ENCODE data around the gene POLR3C. TPM values are rescaled to one million over a fixed set of nuclear protein-coding genes. Genes with fewer than 3 reads are reported as not detected.

POLR3C gene
- total and polyA plus RNA-seq, 10 of the 15 experiments (the other 5 are each of a cell fraction or from before 2014, with no cell fraction given): 13.0 to 44.8 (median 34.8) TPM

DNA sequence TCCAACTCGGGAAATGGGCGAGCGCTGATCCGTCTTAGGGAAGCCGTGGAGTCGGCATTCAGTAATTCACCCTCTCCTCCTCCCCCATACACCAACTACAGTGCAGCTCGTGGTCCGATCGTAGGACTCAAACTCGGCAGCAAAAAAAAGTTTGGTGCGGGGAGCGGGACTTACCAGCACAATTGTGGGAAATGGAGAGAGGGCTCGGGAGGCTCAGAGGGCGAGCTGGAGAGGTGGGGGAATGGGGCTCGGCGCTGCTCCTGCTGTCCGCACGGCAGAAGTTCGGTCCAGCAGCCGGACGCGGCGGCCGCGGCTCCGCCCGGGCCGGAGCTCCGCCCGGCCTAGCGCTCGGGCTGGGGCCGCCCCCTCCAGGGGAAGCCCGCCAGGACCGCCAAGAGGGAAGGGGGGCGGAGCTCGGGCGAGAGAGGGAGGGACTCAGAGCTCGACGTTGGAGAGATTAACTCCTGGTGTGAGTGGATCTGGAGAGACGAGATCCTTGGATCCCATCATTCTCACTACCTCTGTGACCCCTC is 35.6 kb downstream of the POLR3C start (continued):
- TF ChIP-seq, protein P1, sequence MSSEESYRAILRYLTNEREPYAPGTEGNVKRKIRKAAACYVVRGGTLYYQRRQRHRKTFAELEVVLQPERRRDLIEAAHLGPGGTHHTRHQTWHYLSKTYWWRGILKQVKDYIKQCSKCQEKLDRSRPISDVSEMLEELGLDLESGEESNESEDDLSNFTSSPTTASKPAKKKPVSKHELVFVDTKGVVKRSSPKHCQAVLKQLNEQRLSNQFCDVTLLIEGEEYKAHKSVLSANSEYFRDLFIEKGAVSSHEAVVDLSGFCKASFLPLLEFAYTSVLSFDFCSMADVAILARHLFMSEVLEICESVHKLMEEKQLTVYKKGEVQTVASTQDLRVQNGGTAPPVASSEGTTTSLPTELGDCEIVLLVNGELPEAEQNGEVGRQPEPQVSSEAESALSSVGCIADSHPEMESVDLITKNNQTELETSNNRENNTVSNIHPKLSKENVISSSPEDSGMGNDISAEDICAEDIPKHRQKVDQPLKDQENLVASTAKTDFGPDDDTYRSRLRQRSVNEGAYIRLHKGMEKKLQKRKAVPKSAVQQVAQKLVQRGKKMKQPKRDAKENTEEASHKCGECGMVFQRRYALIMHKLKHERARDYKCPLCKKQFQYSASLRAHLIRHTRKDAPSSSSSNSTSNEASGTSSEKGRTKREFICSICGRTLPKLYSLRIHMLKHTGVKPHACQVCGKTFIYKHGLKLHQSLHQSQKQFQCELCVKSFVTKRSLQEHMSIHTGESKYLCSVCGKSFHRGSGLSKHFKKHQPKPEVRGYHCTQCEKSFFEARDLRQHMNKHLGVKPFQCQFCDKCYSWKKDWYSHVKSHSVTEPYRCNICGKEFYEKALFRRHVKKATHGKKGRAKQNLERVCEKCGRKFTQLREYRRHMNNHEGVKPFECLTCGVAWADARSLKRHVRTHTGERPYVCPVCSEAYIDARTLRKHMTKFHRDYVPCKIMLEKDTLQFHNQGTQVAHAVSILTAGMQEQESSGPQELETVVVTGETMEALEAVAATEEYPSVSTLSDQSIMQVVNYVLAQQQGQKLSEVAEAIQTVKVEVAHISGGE (CRISPR knock-in tag; IDR thresholded peaks at IDR 0.05): no peak
- TF ChIP-seq RAD21 (IDR thresholded peaks at IDR 0.05; ENCODE audit: insufficient read depth, low read depth, low read length) (no peak), ZBED1 (IDR thresholded peaks at IDR 0.05; ENCODE audit: borderline replicate concordance) (no peak)

DNA sequence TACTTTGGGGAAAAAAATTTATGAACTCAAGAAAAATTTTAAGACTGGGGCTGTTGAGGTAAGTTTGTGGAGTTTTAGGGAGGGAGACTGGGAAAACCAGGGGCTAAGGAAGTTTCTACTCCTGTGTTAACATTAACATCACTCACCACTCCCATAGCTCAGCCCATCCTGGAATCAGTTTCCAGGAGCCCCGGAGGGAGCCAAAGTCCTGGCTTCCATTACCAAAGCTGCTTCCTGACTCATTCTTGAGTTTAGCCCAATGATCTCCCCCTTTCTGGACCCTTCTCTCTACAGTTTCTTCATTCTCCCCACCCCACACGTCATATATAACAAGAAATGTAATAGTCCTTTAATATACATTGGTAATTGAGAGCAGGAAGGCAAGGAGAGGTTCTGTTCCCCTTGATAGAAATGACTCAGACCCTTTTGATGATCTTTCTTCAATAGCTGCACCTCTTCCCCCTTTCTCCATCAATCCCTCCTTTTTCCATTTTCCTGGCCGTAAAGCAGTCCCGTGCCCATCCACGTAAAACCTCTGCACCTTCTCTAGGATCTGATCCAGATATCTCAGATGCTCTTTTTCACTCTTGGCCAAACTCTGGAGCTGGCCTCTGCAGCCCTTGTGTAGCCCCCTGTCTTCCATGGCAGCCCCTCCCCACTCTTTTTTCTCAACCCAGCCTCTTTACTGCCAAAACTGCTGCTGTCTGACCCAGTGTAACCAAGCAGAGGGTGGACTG is 39.5 kb downstream of the POLR3C start:
- ChIA-PET POLR2A (no interaction called here), CTCF (interaction anchor here (1.1 to 2.3 kb wide), 3 partner anchors 18 to 63 kb away, joined by 3 to 6 read pairs (median 5); partner anchors contain the start of genes NUDT17 and RBM8A), RAD21 (ENCODE audit: unreplicated experiment) (no interaction called here), SMC1A (ENCODE audit: uncharacterized antibody, unreplicated experiment) (interaction anchor here (1.0 to 1.2 kb wide), 3 partner anchors 18 to 69 kb away, joined by 3 to 4 read pairs (median 3); partner anchors contain the start of gene NUDT17)
- Histone ChIP-seq H3K27me3 (replicated peaks in 1 of 2; ENCODE audit: control insufficient read depth in 2 of 2, insufficient read depth in 2 of 2, low read length in 1 of 2) (peaks cover 0 to 3% of the 10 kb centered on the region in 2 experiments; a peak in 1 of 4 replicates), H4K20me1 (ENCODE audit: control insufficient read depth, insufficient read depth) (no peaks in the 10 kb centered on the region), H3K79me2 (ENCODE audit: control insufficient read depth, insufficient read depth, low read length) (no peaks in the 10 kb centered on the region), H3K4me3 (no peak overlapping the region), H3K4me1 (ENCODE audit: control insufficient read depth, insufficient read depth, low read length) (no peaks in the 10 kb centered on the region), H3K36me3 (ENCODE audit: control insufficient read depth in 2 of 2, insufficient read depth in 2 of 2, low read length in 1 of 2) (no peaks in the 10 kb centered on the region), H2AFZ (ENCODE audit: control insufficient read depth, low read depth, low read length) (no peak overlapping the region), H3K27ac (ENCODE audit: control insufficient read depth, insufficient read depth) (no peak overlapping the region), H3K9me3 (replicated peaks; ENCODE audit: control insufficient read depth, insufficient read depth, low read length) (no peaks in the 10 kb centered on the region), H3K4me2 (ENCODE audit: control insufficient read depth, insufficient read depth) (no peak overlapping the region), H3K9ac (ENCODE audit: control insufficient read depth, insufficient read depth, low read length) (no peak overlapping the region)
- DNase-seq (ENCODE audit: low read depth, low spot score) (no peak), ATAC-seq (no peak), FAIRE-seq (no peak)
- no TSS peak for BruUV-seq (replicated peaks)
- WGBS (ENCODE audit: insufficient coverage, insufficient replicate concordance, low lambda C conversion rate, missing lambda C conversion rate): 59% methylated on average over 5 of the region's 5 CpGs
- in situ Hi-C loops (cut with MboI): no loop called here
- intact Hi-C loops (cut with micrococcal nuclease; ENCODE audit: unreplicated experiment): no loop called here
- no peak for TF ChIP-seq MTA3 (IDR thresholded peaks at IDR 0.05; ENCODE audit: borderline replicate concordance, low read length)
- no peak for TF ChIP-seq CHD2 (IDR thresholded peaks at IDR 0.05; ENCODE audit: borderline replicate concordance, low read depth, low read length)
- TF ChIP-seq NR2F1 (conservative IDR thresholded peaks at IDR 0.05): no peak
- no peak for TF ChIP-seq EZH2 (IDR thresholded peaks at IDR 0.05; ENCODE audit: borderline replicate concordance, control insufficient read depth, low read depth, low read length)
- no peak for TF ChIP-seq CREM (IDR thresholded peaks at IDR 0.05; ENCODE audit: low read depth)
- TF ChIP-seq JUNB (IDR thresholded peaks at IDR 0.05): no peak
- TF ChIP-seq MEF2B (IDR thresholded peaks at IDR 0.05; ENCODE audit: partially characterized antibody, poor library complexity, severe bottlenecking): no peak
- TF ChIP-seq TCF7 (IDR thresholded peaks at IDR 0.05; ENCODE audit: borderline replicate concordance): no peak

All from GM12878 (cell line).